Kidney (tissue), 14 donors: Measurements from ENCODE around the gene SOAT1. TPM values are rescaled to one million over a fixed set of nuclear protein-coding genes. Genes with fewer than 3 reads are reported as not detected.

Experiments
- DNase-seq, 5 donors: peaks; one replicate each; pipeline ENCODE4 v3.0.0-alpha.2; 2013 to 2020
- FAIRE-seq: peaks from 2 replicates; lab custom pipeline; 2012; peaks lifted over from hg19 to GRCh38; lab: Jason Lieb, UNC
- H3K27ac ChIP-seq, 2 donors: one replicate each; pipeline ENCODE4 v1.7.0; 2013; ENCODE audit warnings: low read depth in 2 of 2, low read length in 2 of 2, inconsistent platforms in 1 of 2
- H3K27me3 ChIP-seq: one replicate; pipeline ENCODE4 v1.7.1; 2013; ENCODE audit warnings: low read length, inconsistent platforms; ENCODE audit not compliant: control insufficient read depth, insufficient read depth
- H3K36me3 ChIP-seq, 3 donors: one replicate each; pipeline versions ENCODE4 v1.7.0 to v1.7.1; 2013; ENCODE audit warnings: low read length in 3 of 3, control low read depth in 1 of 3, inconsistent platforms in 1 of 3; ENCODE audit not compliant: insufficient read depth in 3 of 3, control insufficient read depth in 2 of 3
- H3K4me1 ChIP-seq, 3 donors: one replicate each; pipeline versions ENCODE4 v1.7.0 to v1.7.1; 2013; ENCODE audit warnings: low read length in 3 of 3, inconsistent platforms in 1 of 3, low read depth in 1 of 3; ENCODE audit not compliant: control insufficient read depth in 2 of 3, insufficient read depth in 2 of 3
- H3K4me3 ChIP-seq, 3 donors: one replicate each; pipeline versions ENCODE4 v1.7.0 to v1.8.1; 2013; ENCODE audit warnings: low read length in 3 of 3, control low read depth in 1 of 3, inconsistent platforms in 1 of 3
- H3K9ac ChIP-seq, 3 donors: one replicate each; pipeline versions ENCODE4 v1.7.0 to v1.7.1; 2013; ENCODE audit warnings: low read length in 3 of 3, control low read depth in 1 of 3, inconsistent platforms in 1 of 3
- H3K9me3 ChIP-seq, 3 donors: one replicate each; pipeline versions ENCODE4 v1.7.0 to v1.7.1; 2013; ENCODE audit warnings: low read length in 3 of 3, control low read depth in 1 of 3, inconsistent platforms in 1 of 3; ENCODE audit not compliant: control insufficient read depth in 2 of 3, insufficient read depth in 1 of 3
- CTCF ChIP-seq: IDR thresholded peaks from 3 replicates; pipeline ENCODE4 v1.5.1; 2012; ENCODE audit warnings: mild to moderate bottlenecking, moderate library complexity, borderline replicate concordance; ENCODE audit not compliant: insufficient read depth; ENCODE audit errors: extremely low read depth
- intact Hi-C: fragments of 100-400 bp; cut with DNase I; formaldehyde crosslinking; loops from one replicate; pipeline ENCODE4 v1.11.1; 2022
- polyA plus RNA-seq: library from polyadenylated mRNA; stranded (reverse); fragments of 350-450 nt; fragmentation: Illumina TruSeq; extraction: RNeasy Lipid Tissue Mini Kit (QIAGEN cat#74804); gene quantifications from one replicate; pipeline ENCODE4 v1.2.3, GENCODE V29; 2014; ENCODE audit warnings: low read depth, low replicate concordance; ENCODE audit not compliant: insufficient read depth
- total RNA-seq: library from RNA; stranded (reverse); fragmentation: NEBNext Ultra II Directional; extraction: Animal tissue kit (Norgen Biotek cat#: 25700); gene quantifications from one replicate; pipeline ENCODE4 v1.2.1, GENCODE V29; 2021
- donor health status: control.
- donor health status: control.
- donor health status: control.
- donor health status: control.
- donor health status: control.
- donor health status: DM: yes; HTN: yes; CAD: no.
- donor health status: Normal renal cell carcinoma (clear cell type).

SOAT1 gene
- total and polyA plus RNA-seq, 2 donors from 2014 or later = 6.8 to 58.1 TPM

GRCh38 chr1:179372160-179372559 is 78.6 kb downstream of the SOAT1 start:
- Histone ChIP-seq H3K36me3 (no peaks in the 10 kb centered on the region), H3K9ac (no peak overlapping the region), H3K4me3 (no peak overlapping the region), H3K4me1 (no peaks in the 10 kb centered on the region), H3K27ac (no peak overlapping the region), H3K27me3 (no peaks in the 10 kb centered on the region), H3K9me3 (no peaks in the 10 kb centered on the region)
- DNase-seq = no peak
- no peak for TF ChIP-seq CTCF
- intact Hi-C loops = no loop called here
- FAIRE-seq = no peak

GRCh38 chr1:179376223-179376622 is 82.6 kb downstream of the SOAT1 start:
- TF ChIP-seq CTCF = no peak
- Histone ChIP-seq H3K9ac (no peak overlapping the region), H3K4me3 (no peak overlapping the region), H3K36me3 (no peaks in the 10 kb centered on the region), H3K9me3 (no peaks in the 10 kb centered on the region), H3K4me1 (no peaks in the 10 kb centered on the region), H3K27ac (no peak overlapping the region), H3K27me3 (no peaks in the 10 kb centered on the region)
- intact Hi-C loops = no loop called here
- FAIRE-seq (no peak), DNase-seq (no peak)

- Histone ChIP-seq H3K36me3 (no peaks in the 10 kb centered on the region), H3K4me1 (no peaks in the 10 kb centered on the region), H3K9me3 (no peaks in the 10 kb centered on the region), H3K4me3 (no peak overlapping the region), H3K9ac (no peak overlapping the region), H3K27me3 (no peaks in the 10 kb centered on the region), H3K27ac (no peak overlapping the region)
- FAIRE-seq (no peak), DNase-seq (no peak)
- intact Hi-C loops = no loop called here
- TF ChIP-seq CTCF = no peak
These were observed 86.7 kb downstream of the SOAT1 start for GRCh38 chr1:179380299-179380698.

GRCh38 chr1:179384027-179384426 is 90.4 kb downstream of the SOAT1 start:
- H3K4me3 ChIP-seq = no peak overlapping the region
- H3K27ac ChIP-seq = no peak overlapping the region
- H3K9me3 ChIP-seq = no peaks in the 10 kb centered on the region
- no peaks in the 10 kb centered on the region for H3K4me1 ChIP-seq
- TF ChIP-seq CTCF = no peak
- no peak overlapping the region for H3K9ac ChIP-seq
- H3K36me3 ChIP-seq = no peaks in the 10 kb centered on the region
- DNase-seq (no peak), FAIRE-seq (no peak)
- intact Hi-C loops = no loop called here
- no peaks in the 10 kb centered on the region for H3K27me3 ChIP-seq
